K562 (cell line): Measurements from ENCODE around the gene BAIAP3. TPM values are rescaled to one million over a fixed set of nuclear protein-coding genes. Genes with fewer than 3 reads are reported as not detected.

Experiments used
- EGR1 ChIP-seq: fragments of 450-650 bp; conservative IDR thresholded peaks from 2 replicates; pipeline ENCODE4 v1.6.1; 2017; ENCODE audit warnings: mild to moderate bottlenecking
- HCFC1 ChIP-seq: IDR thresholded peaks from 2 replicates; pipeline ENCODE4 v1.6.1; 2012; ENCODE audit warnings: low read depth, low read length, improper control_type of control experiment
- KAT8 ChIP-seq: fragments of 450-650 bp; IDR thresholded peaks from 2 replicates; pipeline ENCODE4 v1.6.1; 2016; ENCODE audit warnings: low read depth, mild to moderate bottlenecking
- MAZ ChIP-seq, 2 experiments: fragments of 450-650 bp in 1 of 2; sonication (generic) in 1 of 2; formaldehyde crosslinking; IDR thresholded peaks in 1 of 2; conservative IDR thresholded peaks in 1 of 2; 2 replicates each; pipeline versions ENCODE4 v1.4.0 to v1.5.0; 2020; ENCODE audit warnings: mild to moderate bottlenecking in 1 of 2, missing genetic modification reagents in 1 of 2
- MEF2A ChIP-seq: IDR thresholded peaks from 2 replicates; pipeline ENCODE4 v1.6.1; 2011; ENCODE audit warnings: low read depth, mild to moderate bottlenecking, low read length, moderate library complexity; ENCODE audit not compliant: control insufficient read depth
- NBN ChIP-seq: fragments of 450-650 bp; IDR thresholded peaks from 2 replicates; pipeline ENCODE4 v1.6.1; 2016; ENCODE audit warnings: low read depth, mild to moderate bottlenecking
- NCOA1 ChIP-seq: fragments of 450-650 bp; IDR thresholded peaks from 2 replicates; pipeline ENCODE4 v1.6.1; 2016; ENCODE audit warnings: low read depth
- NCOA2 ChIP-seq, 2 experiments: fragments of 450-650 bp; IDR thresholded peaks; 2 replicates each; pipeline ENCODE4 v1.6.1; 2018; ENCODE audit warnings: mild to moderate bottlenecking in 2 of 2, moderate library complexity in 1 of 2; ENCODE audit not compliant: partially characterized antibody in 2 of 2
- PTTG1 ChIP-seq: fragments of 450-650 bp; IDR thresholded peaks from 2 replicates; pipeline ENCODE4 v1.6.1; 2016; ENCODE audit warnings: low read depth, mild to moderate bottlenecking, missing genetic modification characterization, missing compliant biosample characterization
- RBM15 ChIP-seq: fragments of 200-400 bp; formaldehyde crosslinking; IDR thresholded peaks from 2 replicates; pipeline ENCODE4 v1.6.1; 2018; ENCODE audit warnings: mild to moderate bottlenecking, low read length, moderate library complexity; ENCODE audit not compliant: insufficient read depth
- RFX7 ChIP-seq: fragments of 250-450 bp; sonication (Bioruptor Pico); IDR thresholded peaks from 2 replicates; pipeline ENCODE4 v1.5.1; 2021; ENCODE audit warnings: mild to moderate bottlenecking
- RHOXF2B ChIP-seq: fragments of 250-450 bp; sonication (Bioruptor Pico); conservative IDR thresholded peaks from 2 replicates; pipeline ENCODE4 v1.5.1; 2021
- SAFB2 ChIP-seq: fragments of 200-400 bp; formaldehyde crosslinking; IDR thresholded peaks from 2 replicates; pipeline ENCODE4 v1.6.1; 2018; ENCODE audit warnings: borderline replicate concordance, low read length, low read depth, moderate library complexity; ENCODE audit not compliant: severe bottlenecking
- SMAD2 ChIP-seq: fragments of 150-350 bp; IDR thresholded peaks from 2 replicates; pipeline ENCODE4 v1.6.1; 2014; ENCODE audit warnings: low read depth, mild to moderate bottlenecking, low read length
- TARDBP ChIP-seq: fragments of 450-650 bp; IDR thresholded peaks from 2 replicates; pipeline ENCODE4 v1.6.1; 2016
- TFAM ChIP-seq: fragments of 250-450 bp; sonication (Bioruptor Pico); conservative IDR thresholded peaks from 2 replicates; pipeline ENCODE4 v1.5.0; 2021; ENCODE audit warnings: mild to moderate bottlenecking, moderate library complexity
- ZKSCAN8 ChIP-seq: fragments of 200-800 bp; sonication (Bioruptor generic); IDR thresholded peaks from 2 replicates; pipeline ENCODE4 v1.6.1; 2016; ENCODE audit warnings: missing genetic modification characterization, missing compliant biosample characterization
- ZNF146 ChIP-seq: IDR thresholded peaks from one replicate; pipeline ENCODE4 v1.6.1; 2018; ENCODE audit warnings: missing compliant biosample characterization; ENCODE audit not compliant: unreplicated experiment
- ZNF583 ChIP-seq: fragments of 250-450 bp; sonication (Bioruptor Pico); IDR thresholded peaks from 2 replicates; pipeline ENCODE4 v1.4.0; 2020
- ZNF589 ChIP-seq: fragments of 200-800 bp; sonication (Bioruptor generic); IDR thresholded peaks from 2 replicates; pipeline ENCODE4 v1.6.1; 2016; ENCODE audit warnings: low read depth, missing genetic modification characterization, missing compliant biosample characterization
- polyA plus RNA-seq, 8 experiments: library from polyadenylated mRNA; depleted of rRNA in 4 of 8; stranded (reverse) in 5 of 8; unstranded in 3 of 8; fragments of >200 nt; fragmentation: Nextera tagmentation in 2 of 8; fragmentation: Illumina TruSeq in 1 of 8; extraction: Ambion mirVana in 2 of 8; extraction: Trizol in 1 of 8; gene quantifications; 2 replicates each; pipeline versions ENCODE4 v1.2.1 to v1.2.3, GENCODE V29; 2011 to 2014; ENCODE audit warnings: inconsistent platforms in 1 of 8, missing spikeins in 1 of 8
- total RNA-seq, 7 experiments: library from RNA; depleted of rRNA in 6 of 7; stranded (reverse); fragments of >200 nt in 6 of 7; fragmentation: Illumina TruSeq in 2 of 7; extraction: Trizol in 2 of 7; gene quantifications; 2 replicates each; pipeline versions ENCODE4 v1.2.1 to v1.2.3, GENCODE V29; 2011 to 2021; ENCODE audit warnings: low replicate concordance in 1 of 7
- TF ChIP-seq, protein P1 (sequence below): fragments of 250-450 bp; sonication (Bioruptor Pico); IDR thresholded peaks from 2 replicates; pipeline ENCODE4 v1.4.0; 2020
- TF ChIP-seq, protein P2 (sequence below), 2 experiments: fragments of 450-650 bp in 1 of 2; sonication (generic) in 1 of 2; formaldehyde crosslinking in 1 of 2; IDR thresholded peaks in 1 of 2; conservative IDR thresholded peaks in 1 of 2; 2 replicates each; pipeline versions ENCODE4 v1.6.1 to v1.8.1; 2016 to 2023; ENCODE audit warnings: mild to moderate bottlenecking in 2 of 2, moderate library complexity in 2 of 2, inconsistent platforms in 1 of 2, missing genetic modification reagents in 1 of 2

The BAIAP3 gene
- total and polyA plus RNA-seq, 9 of the 15 experiments (the other 6 are each of a cell fraction or from before 2014, with no cell fraction given): 0.03 to 4.5 (median 0.57) TPM; not detected in 1

DNA sequence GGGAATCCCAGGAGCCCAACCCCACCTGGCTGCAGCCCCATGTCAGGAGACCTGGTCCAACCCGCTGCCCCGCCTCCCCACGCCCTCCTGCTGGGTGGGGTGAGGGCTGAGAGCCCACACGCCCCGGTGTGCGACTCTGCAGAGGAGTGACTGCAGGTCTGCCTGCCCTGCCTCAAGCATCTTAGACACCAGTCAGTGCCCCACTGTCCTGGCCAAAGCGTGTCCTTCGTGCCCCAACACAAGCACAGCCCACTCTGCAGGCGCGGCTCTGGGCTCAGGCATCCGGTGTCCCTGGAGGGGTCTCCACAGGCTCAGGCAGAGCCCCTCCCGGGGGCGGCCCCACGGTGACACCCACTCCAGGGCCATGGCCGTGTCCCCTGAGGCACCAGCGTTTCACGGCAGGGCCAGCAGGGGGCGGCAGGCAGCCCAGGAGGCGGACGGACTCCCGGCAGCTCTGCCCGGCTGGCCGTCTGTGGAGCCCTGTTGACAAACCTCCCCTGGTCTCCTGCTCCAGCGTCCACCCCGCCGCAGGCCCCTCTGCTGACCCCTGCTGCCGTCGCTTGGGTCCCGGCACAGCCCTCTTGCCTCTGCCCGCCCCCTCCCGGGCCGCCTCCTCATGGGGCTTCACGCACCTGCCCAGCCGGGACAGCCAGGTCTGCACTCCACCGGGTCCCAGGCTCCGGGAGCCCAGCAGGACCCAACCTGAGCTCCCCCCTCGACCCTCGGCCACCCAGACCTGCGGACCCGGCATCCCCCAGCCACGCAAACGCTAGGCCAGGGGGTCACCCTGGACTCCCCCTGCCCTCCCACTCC, 32.6 kb upstream of the BAIAP3 start (continued):
- TF ChIP-seq, protein P1, sequence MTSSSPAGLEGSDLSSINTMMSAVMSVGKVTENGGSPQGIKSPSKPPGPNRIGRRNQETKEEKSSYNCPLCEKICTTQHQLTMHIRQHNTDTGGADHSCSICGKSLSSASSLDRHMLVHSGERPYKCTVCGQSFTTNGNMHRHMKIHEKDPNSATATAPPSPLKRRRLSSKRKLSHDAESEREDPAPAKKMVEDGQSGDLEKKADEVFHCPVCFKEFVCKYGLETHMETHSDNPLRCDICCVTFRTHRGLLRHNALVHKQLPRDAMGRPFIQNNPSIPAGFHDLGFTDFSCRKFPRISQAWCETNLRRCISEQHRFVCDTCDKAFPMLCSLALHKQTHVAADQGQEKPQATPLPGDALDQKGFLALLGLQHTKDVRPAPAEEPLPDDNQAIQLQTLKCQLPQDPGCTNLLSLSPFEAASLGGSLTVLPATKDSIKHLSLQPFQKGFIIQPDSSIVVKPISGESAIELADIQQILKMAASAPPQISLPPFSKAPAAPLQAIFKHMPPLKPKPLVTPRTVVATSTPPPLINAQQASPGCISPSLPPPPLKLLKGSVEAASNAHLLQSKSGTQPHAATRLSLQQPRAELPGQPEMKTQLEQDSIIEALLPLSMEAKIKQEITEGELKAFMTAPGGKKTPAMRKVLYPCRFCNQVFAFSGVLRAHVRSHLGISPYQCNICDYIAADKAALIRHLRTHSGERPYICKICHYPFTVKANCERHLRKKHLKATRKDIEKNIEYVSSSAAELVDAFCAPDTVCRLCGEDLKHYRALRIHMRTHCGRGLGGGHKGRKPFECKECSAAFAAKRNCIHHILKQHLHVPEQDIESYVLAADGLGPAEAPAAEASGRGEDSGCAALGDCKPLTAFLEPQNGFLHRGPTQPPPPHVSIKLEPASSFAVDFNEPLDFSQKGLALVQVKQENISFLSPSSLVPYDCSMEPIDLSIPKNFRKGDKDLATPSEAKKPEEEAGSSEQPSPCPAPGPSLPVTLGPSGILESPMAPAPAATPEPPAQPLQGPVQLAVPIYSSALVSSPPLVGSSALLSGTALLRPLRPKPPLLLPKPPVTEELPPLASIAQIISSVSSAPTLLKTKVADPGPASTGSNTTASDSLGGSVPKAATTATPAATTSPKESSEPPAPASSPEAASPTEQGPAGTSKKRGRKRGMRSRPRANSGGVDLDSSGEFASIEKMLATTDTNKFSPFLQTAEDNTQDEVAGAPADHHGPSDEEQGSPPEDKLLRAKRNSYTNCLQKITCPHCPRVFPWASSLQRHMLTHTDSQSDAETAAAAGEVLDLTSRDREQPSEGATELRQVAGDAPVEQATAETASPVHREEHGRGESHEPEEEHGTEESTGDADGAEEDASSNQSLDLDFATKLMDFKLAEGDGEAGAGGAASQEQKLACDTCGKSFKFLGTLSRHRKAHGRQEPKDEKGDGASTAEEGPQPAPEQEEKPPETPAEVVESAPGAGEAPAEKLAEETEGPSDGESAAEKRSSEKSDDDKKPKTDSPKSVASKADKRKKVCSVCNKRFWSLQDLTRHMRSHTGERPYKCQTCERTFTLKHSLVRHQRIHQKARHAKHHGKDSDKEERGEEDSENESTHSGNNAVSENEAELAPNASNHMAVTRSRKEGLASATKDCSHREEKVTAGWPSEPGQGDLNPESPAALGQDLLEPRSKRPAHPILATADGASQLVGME (CRISPR knock-in tag): no peak
- no peak for TF ChIP-seq PTTG1 (tag)
- TF ChIP-seq ZNF589: no peak
- TF ChIP-seq SMAD2: no peak
- TF ChIP-seq TARDBP: 0 out of 2 replicates have a peak, but pooled peaks have one; percentile 57
- no peak for TF ChIP-seq ZNF583 (CRISPR knock-in tag)
- TF ChIP-seq EGR1: peak; percentile 64
- TF ChIP-seq ZKSCAN8 (CRISPR knock-in tag): no peak
- TF ChIP-seq KAT8: no peak
- TF ChIP-seq MAZ (CRISPR knock-in tag; conservative IDR thresholded peaks at IDR 0.05 in 1 of 2, IDR thresholded peaks at IDR 0.05 in 1 of 2): peak; percentile 28 to 62; a peak in 2 of 4 replicates
- no peak for TF ChIP-seq RFX7
- TF ChIP-seq HCFC1: no peak
- no peak for TF ChIP-seq NBN
- no peak for TF ChIP-seq ZNF146 (CRISPR knock-in tag)
- no peak for TF ChIP-seq NCOA1
- no peak for TF ChIP-seq RBM15
- TF ChIP-seq NCOA2 (IDR thresholded peaks at IDR 0.05; ENCODE audit: partially characterized antibody in 2 of 2): no peak
- TF ChIP-seq MEF2A: no peak
- TF ChIP-seq SAFB2: no peak
- TF ChIP-seq TFAM: no peak
- TF ChIP-seq, protein P2, sequence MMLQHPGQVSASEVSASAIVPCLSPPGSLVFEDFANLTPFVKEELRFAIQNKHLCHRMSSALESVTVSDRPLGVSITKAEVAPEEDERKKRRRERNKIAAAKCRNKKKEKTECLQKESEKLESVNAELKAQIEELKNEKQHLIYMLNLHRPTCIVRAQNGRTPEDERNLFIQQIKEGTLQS (IDR thresholded peaks at IDR 0.05): no peak
- TF ChIP-seq, protein P2 (CRISPR knock-in tag; conservative IDR thresholded peaks at IDR 0.05): no peak
- no peak for TF ChIP-seq RHOXF2B (CRISPR knock-in tag)
